ENCODE measurements around the gene ARHGAP26.

The ARHGAP26 gene

GRCh38 chr5:142810743-142811290 lies 40.6 kb downstream of the ARHGAP26 start:
- DNase-seq (ENCODE audit: low read depth in 2 of 2, low spot score in 1 of 2) = no peak

GRCh38 chr5:142811866-142812557 lies 41.8 kb downstream of the ARHGAP26 start:
- no peak for DNase-seq (ENCODE audit: low read depth in 2 of 2, low spot score in 1 of 2)

GRCh38 chr5:142813220-142813619 lies 43.0 kb downstream of the ARHGAP26 start:
- no peak for DNase-seq (ENCODE audit: low read depth in 2 of 2, low spot score in 1 of 2)

GRCh38 chr5:142814122-142814521 lies 43.9 kb downstream of the ARHGAP26 start:
- DNase-seq (ENCODE audit: low read depth in 2 of 2, low spot score in 1 of 2) = no peak

- DNase-seq (ENCODE audit: low read depth in 2 of 2, low spot score in 1 of 2) = no peak
Measured at GRCh38 chr5:142815469-142815868, 45.3 kb downstream of the ARHGAP26 start.

- no peak for DNase-seq (ENCODE audit: low read depth in 2 of 2, low spot score in 1 of 2)
Measured at GRCh38 chr5:142816531-142817430, 46.6 kb downstream of the ARHGAP26 start.

DNA sequence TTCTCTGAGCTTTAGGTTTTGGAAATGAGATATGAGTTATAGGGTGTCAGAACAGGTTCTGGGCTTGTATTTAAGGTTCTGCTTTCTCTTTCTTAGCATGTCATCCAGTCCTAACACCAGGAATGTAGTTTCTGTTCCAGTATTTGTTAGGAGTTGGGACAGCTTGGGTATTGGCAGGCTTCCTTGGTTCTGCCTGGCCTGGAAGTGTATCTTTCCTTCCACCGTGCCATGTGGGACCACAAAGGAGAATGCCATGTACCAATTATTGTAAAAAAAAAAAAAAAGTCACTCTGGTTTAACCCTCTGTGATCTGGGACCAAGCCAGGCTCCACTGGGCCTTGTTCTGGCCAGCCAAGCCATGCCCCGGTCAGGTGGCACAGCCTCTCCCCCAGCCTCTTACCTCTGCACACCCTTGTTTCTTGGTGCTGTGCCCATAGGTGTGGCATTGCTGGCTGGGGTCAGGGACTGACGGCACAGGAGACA lies 47.8 kb downstream of the ARHGAP26 start:
- DNase-seq (ENCODE audit: low read depth in 2 of 2, low spot score in 1 of 2) = no peak

DNA sequence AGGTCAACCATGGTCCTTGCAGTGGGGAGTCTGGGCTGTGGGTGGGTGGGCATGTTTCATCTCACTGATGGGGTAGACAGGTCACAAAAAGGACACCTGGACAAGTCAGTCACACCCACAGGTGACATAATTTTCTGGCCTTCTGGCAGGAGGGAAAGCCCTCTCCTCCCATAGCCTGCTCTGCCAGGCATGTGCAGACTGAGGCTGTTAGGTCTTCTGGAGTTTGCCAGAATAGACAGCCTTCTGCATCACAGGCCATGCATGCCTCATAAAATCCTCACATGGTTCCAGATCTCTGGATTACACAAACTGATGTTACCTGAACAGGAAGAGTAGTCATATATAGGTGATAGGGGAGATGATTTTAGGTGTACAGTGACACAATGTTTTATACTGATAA lies 49.1 kb downstream of the ARHGAP26 start:
- no peak for DNase-seq (ENCODE audit: low read depth in 2 of 2, low spot score in 1 of 2)

- DNase-seq (ENCODE audit: low read depth in 2 of 2, low spot score in 1 of 2) = no peak
Measured at GRCh38 chr5:142819825-142820224, 49.6 kb downstream of the ARHGAP26 start.

DNA sequence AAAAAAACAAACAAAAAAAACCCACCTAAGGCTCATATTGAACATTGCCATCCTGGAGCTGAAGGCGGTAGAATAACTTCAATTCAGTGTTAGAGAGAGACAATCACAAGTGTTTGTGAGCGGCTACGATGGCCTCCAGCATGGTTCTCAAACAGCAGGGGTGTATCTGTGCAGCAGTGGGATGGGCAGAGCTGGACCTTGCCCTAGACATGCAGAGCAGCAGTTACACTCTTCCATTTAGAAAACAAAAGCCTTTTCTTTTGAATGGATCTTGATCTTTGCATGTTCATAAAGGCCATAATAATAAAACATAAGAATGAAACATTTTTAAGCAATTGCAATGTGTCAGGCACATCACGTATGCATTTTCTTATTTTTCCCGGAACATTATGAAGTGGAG lies 50.3 kb downstream of the ARHGAP26 start:
- no peak for DNase-seq (ENCODE audit: low read depth in 2 of 2, low spot score in 1 of 2)

GRCh38 chr5:142821034-142821732 lies 51.0 kb downstream of the ARHGAP26 start:
- no peak for DNase-seq (ENCODE audit: low read depth in 2 of 2, low spot score in 1 of 2)

DNA sequence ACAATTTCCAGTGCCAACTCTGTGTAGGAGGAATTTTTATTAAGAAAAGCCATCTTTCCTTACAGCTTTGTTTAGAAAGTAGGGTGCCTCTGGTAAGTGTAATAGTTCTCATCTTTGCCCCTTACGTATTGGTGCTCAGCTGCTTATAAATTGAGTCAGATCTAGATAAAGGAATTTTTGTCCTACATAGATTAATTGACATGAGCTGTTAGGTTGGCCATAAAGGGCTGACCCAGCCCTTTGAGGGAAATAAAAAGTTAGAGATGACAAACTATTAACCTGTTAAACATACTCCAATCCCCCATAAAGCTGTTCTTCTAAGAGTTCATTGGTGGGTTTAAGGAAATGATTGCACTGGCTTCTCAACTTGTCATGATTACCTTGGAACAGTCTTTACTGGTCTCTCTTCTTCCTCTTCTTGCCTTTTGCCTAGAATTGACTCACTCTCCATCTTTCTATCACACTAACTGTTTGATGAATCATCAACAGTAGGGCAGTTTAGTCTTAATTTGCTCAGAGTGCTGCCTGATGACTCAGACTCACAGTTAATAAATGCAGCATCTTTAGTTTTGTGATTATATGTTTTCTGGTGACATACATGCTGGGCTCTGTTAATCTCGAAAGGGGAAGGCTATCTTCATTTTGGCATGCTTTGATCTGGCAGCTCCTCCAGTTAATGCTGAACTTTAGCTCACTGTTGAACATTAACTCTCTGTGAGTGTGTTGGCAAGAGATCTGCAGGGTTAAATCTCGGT lies 51.7 kb downstream of the ARHGAP26 start:
- DNase-seq (ENCODE audit: low read depth in 2 of 2, low spot score in 1 of 2) = no peak

DNA sequence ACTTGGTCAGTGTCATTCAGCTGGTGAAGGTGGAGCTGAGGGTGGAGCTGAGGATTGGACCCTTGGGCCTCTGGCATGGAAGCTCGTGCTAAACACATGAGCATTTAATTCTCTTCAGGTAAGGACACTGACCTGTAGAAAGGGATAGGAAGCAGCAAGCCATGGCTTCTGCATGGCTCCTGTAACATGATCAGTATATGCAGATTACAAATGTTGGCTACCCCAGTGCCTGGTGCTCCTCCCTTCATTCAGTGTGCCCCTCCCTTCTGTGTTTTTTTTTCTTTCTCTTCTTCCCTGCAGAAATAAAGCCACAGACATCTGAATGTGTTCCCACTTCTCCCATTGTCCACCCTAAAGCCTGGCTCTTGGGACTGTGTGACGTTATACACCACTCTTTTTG lies 52.9 kb downstream of the ARHGAP26 start:
- no peak for DNase-seq (ENCODE audit: low read depth in 2 of 2, low spot score in 1 of 2)

- no peak for DNase-seq (ENCODE audit: low read depth in 2 of 2, low spot score in 1 of 2)
Measured at GRCh38 chr5:142823806-142824205, 53.6 kb downstream of the ARHGAP26 start.

GRCh38 chr5:142824391-142824790 lies 54.2 kb downstream of the ARHGAP26 start:
- no peak for DNase-seq (ENCODE audit: low read depth in 2 of 2, low spot score in 1 of 2)

DNA sequence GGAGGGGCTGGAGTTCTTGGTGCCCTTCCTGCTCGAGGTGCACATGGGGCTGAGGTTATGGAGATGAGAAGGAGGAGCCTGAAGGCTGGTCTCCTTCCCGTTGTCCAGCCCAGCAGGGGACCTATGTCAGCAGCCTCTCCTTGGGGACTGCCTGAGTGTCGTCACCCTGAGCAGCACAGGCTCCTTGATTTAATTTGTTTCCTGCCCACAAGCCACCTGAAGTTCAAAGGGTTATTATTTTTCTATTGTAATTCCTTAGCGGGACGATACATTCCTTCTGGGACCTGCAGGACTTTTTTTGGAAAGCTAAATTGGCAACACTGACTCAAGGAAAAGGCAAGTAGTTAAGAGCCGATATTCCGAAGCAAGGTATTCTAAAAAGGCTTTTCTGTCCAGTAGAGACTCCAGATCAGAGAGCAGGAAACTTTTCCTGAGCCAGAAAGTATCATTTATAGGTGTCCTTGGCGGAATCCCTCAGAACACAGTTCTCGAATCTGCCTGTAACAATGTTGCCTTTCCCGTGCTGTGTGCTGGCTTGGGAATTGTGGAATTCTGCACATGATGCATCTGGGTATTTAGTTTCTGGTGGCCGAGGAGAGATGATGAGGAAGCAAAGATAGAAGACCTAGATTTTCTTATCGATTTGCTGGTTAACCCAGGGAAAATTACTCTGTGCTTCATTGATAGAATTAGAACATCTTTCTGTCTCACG lies 55.4 kb downstream of the ARHGAP26 start:
- no peak for DNase-seq (ENCODE audit: low read depth in 2 of 2, low spot score in 1 of 2)

DNA sequence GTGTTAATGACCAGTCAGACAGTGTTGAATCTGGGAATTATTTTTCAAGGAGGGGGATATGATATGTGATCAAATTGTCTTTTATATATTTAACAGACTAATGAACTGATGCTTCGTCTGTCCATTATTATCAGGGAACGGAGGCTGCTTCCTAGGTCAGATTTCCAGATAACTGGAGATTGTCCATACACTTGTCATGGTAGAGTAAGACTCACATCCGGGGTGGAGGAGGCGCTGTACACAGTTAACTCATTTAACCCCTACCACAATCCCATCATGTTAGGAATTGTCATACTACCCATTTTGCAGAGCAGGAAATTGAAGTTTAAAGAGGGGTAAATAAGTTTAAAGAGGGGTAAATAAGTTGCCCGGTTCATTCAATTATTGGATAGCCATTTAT lies 55.9 kb downstream of the ARHGAP26 start:
- DNase-seq (ENCODE audit: low read depth in 2 of 2, low spot score in 1 of 2) = no peak

- peak in 1 of 2 donors; percentile 19 for DNase-seq (ENCODE audit: low read depth in 2 of 2, low spot score in 1 of 2)
Measured at GRCh38 chr5:142826741-142827492, 56.7 kb downstream of the ARHGAP26 start.

GRCh38 chr5:142827934-142828576 lies 57.9 kb downstream of the ARHGAP26 start:
- no peak for DNase-seq (ENCODE audit: low read depth in 2 of 2, low spot score in 1 of 2)
